GM12892 (cell line): ENCODE results near the gene ARHGAP29.

ENCODE experiments used
- POLR2A ChIP-seq: IDR thresholded peaks from 2 replicates; pipeline ENCODE4 v1.6.1; 2011; ENCODE audit warnings: low read depth, low read length, control low read depth
- POLR2AphosphoS5 ChIP-seq: IDR thresholded peaks from 2 replicates; pipeline ENCODE4 v1.6.1; 2011; ENCODE audit warnings: low read depth, low read length, control low read depth

DNA sequence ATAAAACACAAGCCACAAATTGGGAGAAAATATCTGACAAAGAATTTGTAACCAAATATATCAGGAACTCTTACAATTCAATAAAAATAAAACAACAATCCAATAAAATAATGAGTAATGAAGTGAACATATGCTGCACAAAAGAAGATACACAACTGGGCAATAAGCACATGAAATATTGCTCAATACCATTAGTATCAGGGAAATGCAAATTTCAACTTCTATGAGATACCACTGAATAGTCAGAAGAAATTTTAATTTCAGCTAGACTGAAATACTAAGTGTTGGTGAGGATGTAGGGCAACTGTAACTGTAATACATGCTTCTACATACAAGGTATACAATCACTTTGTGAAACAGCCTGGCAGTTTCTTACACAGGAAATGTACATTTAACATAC is 7.4 kb upstream of the ARHGAP29 start:
- TF ChIP-seq POLR2AphosphoS5 (no peak), POLR2A (no peak)
